Omental fat pad (tissue), 4 donors: ENCODE results near the gene PROSER1. TPM values are rescaled to one million over a fixed set of nuclear protein-coding genes. Genes with fewer than 3 reads are reported as not detected.
"Not testable (repeated sequence)": the region's sequence is repeated elsewhere in the genome, so short reads cannot be mapped to it uniquely, and the experiment has no call there.

Experiments used
- ATAC-seq: fragments of 150-250 bp; one replicate; pipeline ENCODE4 v1.9.1; 2016; ENCODE audit warnings: mild to moderate bottlenecking, moderate library complexity; ENCODE audit not compliant: low FRiP score
- DNase-seq: peaks from one replicate; pipeline ENCODE4 v3.0.0-alpha.2; 2019; ENCODE audit warnings: low spot score
- total RNA-seq, 4 donors: library from RNA; depleted of rRNA; stranded (reverse); fragments of >200 nt; gene quantifications; one replicate each; pipeline ENCODE4 v1.1.0, GENCODE V29; 2016
- TF ChIP-seq, protein P1 (sequence below), 3 donors: fragments of 450-650 bp; IDR thresholded peaks; one replicate each; pipeline ENCODE4 v1.5.1; 2016 to 2017; ENCODE audit warnings: antibody characterized with exemption in 3 of 3, mild to moderate bottlenecking in 3 of 3, moderate library complexity in 2 of 3

The PROSER1 gene
- total RNA-seq, result 10 to 100 TPM in 3 of 4 donors, 1 to 10 TPM in 1; 8.4 to 28.6 (median 20.9) TPM

DNA sequence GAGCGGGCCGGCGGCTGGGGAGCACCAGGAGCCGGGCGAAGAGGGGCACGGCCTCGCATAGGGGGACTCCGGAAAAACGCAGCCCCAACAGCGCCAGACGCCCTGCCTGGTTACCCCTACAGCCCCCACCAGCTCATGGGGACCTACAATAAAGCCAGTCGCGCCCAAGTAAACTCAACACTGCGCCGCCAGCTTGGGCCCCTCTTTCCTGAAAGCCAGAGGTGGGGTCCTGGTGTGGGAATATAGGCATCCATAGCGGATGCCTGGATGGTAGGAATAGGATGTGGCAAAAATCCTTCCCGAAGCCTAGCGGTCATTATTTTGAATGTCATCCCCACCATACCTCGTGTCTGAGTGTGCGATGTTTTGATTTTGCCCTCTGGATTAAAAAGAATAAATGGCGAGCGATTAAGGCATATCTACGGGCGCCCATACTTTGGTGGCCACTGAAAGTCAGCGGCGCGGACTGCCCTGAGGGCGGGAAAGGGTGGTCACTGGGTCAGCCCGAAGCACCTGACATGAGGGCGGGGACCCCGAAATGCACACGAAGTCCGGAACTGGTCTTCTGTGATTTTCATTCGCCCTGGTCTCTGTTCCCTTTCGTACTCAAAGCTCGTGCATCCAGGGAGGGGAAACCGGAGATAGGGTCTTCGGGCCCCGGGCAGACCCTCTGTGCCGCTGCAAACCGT is at the start of gene PROSER1, which contains the start of gene NHLRC3:
Gene PROSER1, minus strand, starts transcription at position 210 of the 689 bp plus-strand sequence. CDS start 847 bp downstream, outside the sequence.
Gene NHLRC3, plus strand, starts transcription at position 577 of the 689 bp plus-strand sequence. CDS start 184 bp downstream, outside the sequence.
- ATAC-seq (peak; percentile 96), DNase-seq (peak; percentile 66)
- TF ChIP-seq, protein P1, sequence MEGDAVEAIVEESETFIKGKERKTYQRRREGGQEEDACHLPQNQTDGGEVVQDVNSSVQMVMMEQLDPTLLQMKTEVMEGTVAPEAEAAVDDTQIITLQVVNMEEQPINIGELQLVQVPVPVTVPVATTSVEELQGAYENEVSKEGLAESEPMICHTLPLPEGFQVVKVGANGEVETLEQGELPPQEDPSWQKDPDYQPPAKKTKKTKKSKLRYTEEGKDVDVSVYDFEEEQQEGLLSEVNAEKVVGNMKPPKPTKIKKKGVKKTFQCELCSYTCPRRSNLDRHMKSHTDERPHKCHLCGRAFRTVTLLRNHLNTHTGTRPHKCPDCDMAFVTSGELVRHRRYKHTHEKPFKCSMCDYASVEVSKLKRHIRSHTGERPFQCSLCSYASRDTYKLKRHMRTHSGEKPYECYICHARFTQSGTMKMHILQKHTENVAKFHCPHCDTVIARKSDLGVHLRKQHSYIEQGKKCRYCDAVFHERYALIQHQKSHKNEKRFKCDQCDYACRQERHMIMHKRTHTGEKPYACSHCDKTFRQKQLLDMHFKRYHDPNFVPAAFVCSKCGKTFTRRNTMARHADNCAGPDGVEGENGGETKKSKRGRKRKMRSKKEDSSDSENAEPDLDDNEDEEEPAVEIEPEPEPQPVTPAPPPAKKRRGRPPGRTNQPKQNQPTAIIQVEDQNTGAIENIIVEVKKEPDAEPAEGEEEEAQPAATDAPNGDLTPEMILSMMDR (IDR thresholded peaks at IDR 0.05), result no peak

DNA sequence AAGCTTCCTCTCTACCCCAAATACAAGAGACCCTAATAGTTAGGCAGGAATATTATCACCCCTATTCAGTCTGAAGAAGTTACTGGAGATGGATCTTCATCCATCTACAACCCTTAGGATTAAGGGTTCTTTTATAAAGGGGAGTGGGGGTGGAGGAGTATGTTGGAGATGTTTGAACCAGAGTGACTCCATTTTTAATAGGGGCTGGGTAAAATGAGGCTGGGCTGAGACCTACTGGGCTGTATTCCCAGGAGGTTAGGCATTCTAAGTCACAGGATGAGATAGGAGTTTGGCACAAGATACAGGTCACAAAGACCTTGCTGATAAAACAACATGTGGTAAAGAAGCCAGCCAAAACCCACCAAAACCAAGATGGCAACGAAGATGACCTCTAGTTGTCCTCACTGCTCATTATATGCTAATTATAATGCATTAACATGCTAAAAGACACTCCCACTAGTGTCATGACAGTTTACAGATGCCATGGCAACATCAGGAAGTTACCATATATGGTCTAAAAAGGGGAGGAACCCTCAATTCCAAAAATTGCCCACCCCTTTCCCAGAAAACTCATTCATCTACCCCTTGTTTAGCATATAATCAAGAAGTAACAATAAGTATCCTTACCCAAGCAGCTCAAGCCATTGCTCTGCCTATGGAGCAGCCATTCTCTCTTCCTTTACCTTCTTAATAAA is 48.5 kb upstream of the PROSER1 start:
- not testable (repeated sequence) for ATAC-seq, DNase-seq

DNA sequence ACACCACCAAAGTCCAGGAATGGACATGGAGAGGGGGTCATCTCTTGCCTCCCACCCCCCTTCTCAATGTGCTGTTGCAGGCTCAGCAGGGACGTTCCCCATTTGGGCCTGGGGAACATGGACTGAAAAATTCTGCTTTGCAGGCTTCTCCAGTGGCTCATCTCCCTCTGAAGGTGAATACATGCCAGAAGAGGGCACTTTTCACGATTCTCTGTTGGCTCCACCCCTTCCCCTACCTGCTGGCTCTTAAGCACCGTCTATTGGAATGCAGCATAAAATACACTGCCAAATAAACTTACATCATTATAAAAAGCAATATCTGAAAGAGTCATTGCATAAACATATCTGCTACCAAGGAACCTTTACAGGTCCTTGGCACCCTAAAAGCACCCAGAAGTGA is 36.1 kb upstream of the PROSER1 start:
- TF ChIP-seq, protein P1 (IDR thresholded peaks at IDR 0.05), result no peak
- no peak for DNase-seq
- no peak for ATAC-seq

DNA sequence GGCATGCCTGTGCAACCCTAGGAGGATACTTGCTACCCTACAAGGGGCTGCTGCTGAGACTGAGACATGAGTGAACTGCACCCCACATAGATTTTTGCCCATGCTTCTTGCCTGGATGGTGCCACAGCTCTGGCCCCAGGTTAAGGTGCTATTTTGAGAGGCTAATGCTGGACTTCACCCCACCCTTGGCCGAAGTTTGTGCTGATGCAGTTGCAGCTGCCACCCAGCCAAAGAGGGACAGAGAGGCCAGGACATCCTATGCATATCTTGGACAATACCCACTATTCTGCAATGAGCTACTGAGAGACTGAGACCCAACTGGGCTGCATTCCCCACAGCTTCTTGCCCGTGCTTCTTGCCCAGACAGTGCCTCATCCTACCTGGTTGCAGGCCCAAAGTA is 35.0 kb upstream of the PROSER1 start:
- ATAC-seq, result no peak
- TF ChIP-seq, protein P1 (IDR thresholded peaks at IDR 0.05), result no peak
- no peak for DNase-seq

DNA sequence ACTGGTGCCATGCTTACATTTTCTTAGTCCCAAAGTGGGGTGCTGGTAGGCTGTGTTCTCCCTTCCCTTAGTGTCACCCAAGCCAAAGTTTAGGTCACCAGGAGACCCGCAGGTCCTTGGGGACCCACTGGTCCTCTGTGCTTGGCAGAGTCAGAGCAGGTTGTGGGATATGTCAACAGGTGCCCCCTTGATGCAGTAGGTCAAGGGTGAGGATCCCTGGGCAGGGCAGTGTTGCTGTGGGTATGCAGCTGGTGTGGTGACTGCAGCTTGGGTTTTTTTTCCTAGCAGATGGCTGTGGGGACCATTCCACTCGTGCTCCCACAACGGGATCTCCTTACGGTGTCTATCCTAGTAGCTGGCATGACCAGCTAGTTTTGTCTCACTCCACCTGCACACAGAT is 24.1 kb upstream of the PROSER1 start:
- DNase-seq (no peak), ATAC-seq (no peak)
- TF ChIP-seq, protein P1 (IDR thresholded peaks at IDR 0.05), result no peak

DNA sequence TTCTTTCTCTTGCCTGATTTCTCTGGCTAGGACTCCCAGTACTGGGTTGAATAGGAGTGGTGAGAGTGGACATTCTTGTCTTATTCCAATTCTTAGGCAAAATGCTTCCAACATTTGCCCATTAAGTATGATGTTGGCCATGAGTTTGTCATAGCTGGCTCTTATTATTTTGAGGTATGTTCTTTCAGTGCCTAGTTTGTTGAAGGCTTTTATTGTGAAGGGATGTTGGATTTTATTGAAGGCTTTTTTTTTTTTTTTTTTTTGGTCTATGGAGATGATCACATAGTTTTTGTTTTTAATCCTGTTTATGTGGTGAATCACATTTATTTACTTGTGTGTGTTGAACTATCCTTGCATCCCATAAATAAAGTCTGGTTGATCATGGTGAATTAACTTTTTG is 20.2 kb upstream of the PROSER1 start:
- no peak for ATAC-seq
- DNase-seq, result no peak
- TF ChIP-seq, protein P1 (IDR thresholded peaks at IDR 0.05), result no peak

DNA sequence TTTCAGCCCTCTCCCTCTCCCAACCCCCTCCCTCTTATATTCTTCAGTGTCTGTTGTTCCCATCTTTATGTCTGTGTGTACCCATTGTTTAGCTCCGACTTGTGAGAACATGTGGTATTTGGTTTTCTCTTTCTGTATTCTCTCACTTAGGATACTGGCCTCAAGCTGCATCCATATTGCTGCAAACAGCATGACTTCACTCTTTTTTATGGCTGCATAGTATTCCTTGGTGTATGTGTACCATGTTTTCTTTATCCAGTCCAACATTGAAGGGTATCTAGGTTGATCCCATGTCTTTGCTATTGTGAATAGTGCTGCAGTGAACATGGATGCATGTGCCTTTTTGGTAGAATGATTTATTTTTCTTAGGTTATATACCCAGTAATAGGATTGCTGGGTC is 18.1 kb upstream of the PROSER1 start:
- TF ChIP-seq, protein P1 (IDR thresholded peaks at IDR 0.05), result no peak
- ATAC-seq, result no peak
- no peak for DNase-seq
